Measurements from ENCODE around the gene CEP20.

Gene CEP20

GRCh38 chr16:15834502-15834901, 53.9 kb downstream of the CEP20 start:
- TF ChIP-seq SIN3A (IDR thresholded peaks at IDR 0.05; ENCODE audit: borderline replicate concordance, insufficient read depth, low read length): no peak
- no peak for TF ChIP-seq POLR2AphosphoS5 (IDR thresholded peaks at IDR 0.05; ENCODE audit: low read depth, low read length)
- no peak for TF ChIP-seq TAF1 (IDR thresholded peaks at IDR 0.05; ENCODE audit: borderline replicate concordance, insufficient read depth, low read length)
- no peak for TF ChIP-seq FOXP2 (optimal IDR thresholded peaks at IDR 0.05; ENCODE audit: borderline replicate concordance, extremely low read depth, extremely low read length, insufficient read depth)
- TF ChIP-seq, protein P1, sequence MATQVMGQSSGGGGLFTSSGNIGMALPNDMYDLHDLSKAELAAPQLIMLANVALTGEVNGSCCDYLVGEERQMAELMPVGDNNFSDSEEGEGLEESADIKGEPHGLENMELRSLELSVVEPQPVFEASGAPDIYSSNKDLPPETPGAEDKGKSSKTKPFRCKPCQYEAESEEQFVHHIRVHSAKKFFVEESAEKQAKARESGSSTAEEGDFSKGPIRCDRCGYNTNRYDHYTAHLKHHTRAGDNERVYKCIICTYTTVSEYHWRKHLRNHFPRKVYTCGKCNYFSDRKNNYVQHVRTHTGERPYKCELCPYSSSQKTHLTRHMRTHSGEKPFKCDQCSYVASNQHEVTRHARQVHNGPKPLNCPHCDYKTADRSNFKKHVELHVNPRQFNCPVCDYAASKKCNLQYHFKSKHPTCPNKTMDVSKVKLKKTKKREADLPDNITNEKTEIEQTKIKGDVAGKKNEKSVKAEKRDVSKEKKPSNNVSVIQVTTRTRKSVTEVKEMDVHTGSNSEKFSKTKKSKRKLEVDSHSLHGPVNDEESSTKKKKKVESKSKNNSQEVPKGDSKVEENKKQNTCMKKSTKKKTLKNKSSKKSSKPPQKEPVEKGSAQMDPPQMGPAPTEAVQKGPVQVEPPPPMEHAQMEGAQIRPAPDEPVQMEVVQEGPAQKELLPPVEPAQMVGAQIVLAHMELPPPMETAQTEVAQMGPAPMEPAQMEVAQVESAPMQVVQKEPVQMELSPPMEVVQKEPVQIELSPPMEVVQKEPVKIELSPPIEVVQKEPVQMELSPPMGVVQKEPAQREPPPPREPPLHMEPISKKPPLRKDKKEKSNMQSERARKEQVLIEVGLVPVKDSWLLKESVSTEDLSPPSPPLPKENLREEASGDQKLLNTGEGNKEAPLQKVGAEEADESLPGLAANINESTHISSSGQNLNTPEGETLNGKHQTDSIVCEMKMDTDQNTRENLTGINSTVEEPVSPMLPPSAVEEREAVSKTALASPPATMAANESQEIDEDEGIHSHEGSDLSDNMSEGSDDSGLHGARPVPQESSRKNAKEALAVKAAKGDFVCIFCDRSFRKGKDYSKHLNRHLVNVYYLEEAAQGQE (IDR thresholded peaks at IDR 0.05; ENCODE audit: insufficient read depth in 1 of 2, low read depth in 2 of 2, low read length in 2 of 2): no peak

GRCh38 chr16:15833541-15833940, 54.9 kb downstream of the CEP20 start:
- TF ChIP-seq TAF1 (IDR thresholded peaks at IDR 0.05; ENCODE audit: borderline replicate concordance, insufficient read depth, low read length): no peak
- no peak for TF ChIP-seq SIN3A (IDR thresholded peaks at IDR 0.05; ENCODE audit: borderline replicate concordance, insufficient read depth, low read length)
- TF ChIP-seq, protein P1 (IDR thresholded peaks at IDR 0.05; ENCODE audit: insufficient read depth in 1 of 2, low read depth in 2 of 2, low read length in 2 of 2): no peak
- TF ChIP-seq POLR2AphosphoS5 (IDR thresholded peaks at IDR 0.05; ENCODE audit: low read depth, low read length): no peak
- no peak for TF ChIP-seq FOXP2 (optimal IDR thresholded peaks at IDR 0.05; ENCODE audit: borderline replicate concordance, extremely low read depth, extremely low read length, insufficient read depth)

GRCh38 chr16:15832241-15832640, 56.2 kb downstream of the CEP20 start:
- no peak for TF ChIP-seq FOXP2 (optimal IDR thresholded peaks at IDR 0.05; ENCODE audit: borderline replicate concordance, extremely low read depth, extremely low read length, insufficient read depth)
- no peak for TF ChIP-seq POLR2AphosphoS5 (IDR thresholded peaks at IDR 0.05; ENCODE audit: low read depth, low read length)
- TF ChIP-seq TAF1 (IDR thresholded peaks at IDR 0.05; ENCODE audit: borderline replicate concordance, insufficient read depth, low read length): no peak
- TF ChIP-seq, protein P1 (IDR thresholded peaks at IDR 0.05; ENCODE audit: insufficient read depth in 1 of 2, low read depth in 2 of 2, low read length in 2 of 2): no peak
- no peak for TF ChIP-seq SIN3A (IDR thresholded peaks at IDR 0.05; ENCODE audit: borderline replicate concordance, insufficient read depth, low read length)

GRCh38 chr16:15830832-15831451, 57.5 kb downstream of the CEP20 start:
- TF ChIP-seq POLR2AphosphoS5 (IDR thresholded peaks at IDR 0.05; ENCODE audit: low read depth, low read length) (no peak), TAF1 (IDR thresholded peaks at IDR 0.05; ENCODE audit: borderline replicate concordance, insufficient read depth, low read length) (no peak), SIN3A (IDR thresholded peaks at IDR 0.05; ENCODE audit: borderline replicate concordance, insufficient read depth, low read length) (no peak), FOXP2 (optimal IDR thresholded peaks at IDR 0.05; ENCODE audit: borderline replicate concordance, extremely low read depth, extremely low read length, insufficient read depth) (no peak)
- TF ChIP-seq, protein P1 (IDR thresholded peaks at IDR 0.05; ENCODE audit: insufficient read depth in 1 of 2, low read depth in 2 of 2, low read length in 2 of 2): no peak

Data from PFSK-1 (cell line).